Activated CD4-positive, alpha-beta T cell treated with anti-CD3 and anti-CD28 coated beads, Interleukin-2, amount 50 U/mL, for 16 hours (primary cell): Measurements from ENCODE around the gene CHRDL2.

Experiments
- DNase-seq: peaks from one replicate; pipeline ENCODE4 v3.0.0-alpha.2; 2020

CHRDL2 gene

GRCh38 chr11:74710281-74710938 lies 20.8 kb downstream of the CHRDL2 start:
- no peak for DNase-seq

- DNase-seq: no peak
Observed at GRCh38 chr11:74709175-74709574, 22.1 kb downstream of the CHRDL2 start.

GRCh38 chr11:74707602-74708510 lies 23.4 kb downstream of the CHRDL2 start:
- DNase-seq: no peak

- no peak for DNase-seq
Observed at GRCh38 chr11:74707182-74707581, 24.0 kb downstream of the CHRDL2 start.

- DNase-seq: no peak
Observed at GRCh38 chr11:74703211-74703610, 28.0 kb downstream of the CHRDL2 start.

GRCh38 chr11:74702383-74703007 lies 28.7 kb downstream of the CHRDL2 start:
- peak; percentile 58 for DNase-seq

- DNase-seq: peak; percentile 10
Observed at GRCh38 chr11:74701351-74701750, 29.9 kb downstream of the CHRDL2 start.

GRCh38 chr11:74699615-74700396 lies 31.4 kb downstream of the CHRDL2 start:
- DNase-seq: no peak

GRCh38 chr11:74697722-74698121 lies 33.5 kb downstream of the CHRDL2 start:
- no peak for DNase-seq

- no peak for DNase-seq
Observed at GRCh38 chr11:74696939-74697675, 34.1 kb downstream of the CHRDL2 start.

GRCh38 chr11:74696500-74696899 lies 34.7 kb downstream of the CHRDL2 start:
- DNase-seq: no peak

- no peak for DNase-seq
Observed at GRCh38 chr11:74695705-74696280, 35.4 kb downstream of the CHRDL2 start.

- DNase-seq: no peak
Observed at GRCh38 chr11:74694136-74694930, 36.9 kb downstream of the CHRDL2 start.

GRCh38 chr11:74693531-74693930 lies 37.7 kb downstream of the CHRDL2 start:
- DNase-seq: no peak

- DNase-seq: no peak
Observed at GRCh38 chr11:74691755-74692154, 39.5 kb downstream of the CHRDL2 start.

- DNase-seq: no peak
Observed at GRCh38 chr11:74689666-74690065, 41.6 kb downstream of the CHRDL2 start.

GRCh38 chr11:74687237-74688023 lies 43.8 kb downstream of the CHRDL2 start:
- no peak for DNase-seq

GRCh38 chr11:74686792-74687191 lies 44.4 kb downstream of the CHRDL2 start:
- no peak for DNase-seq

- no peak for DNase-seq
Observed at GRCh38 chr11:74685905-74686304, 45.3 kb downstream of the CHRDL2 start.

GRCh38 chr11:74685338-74685737 lies 45.9 kb downstream of the CHRDL2 start:
- no peak for DNase-seq
